MM.1S (cell line): ENCODE results near the gene EHBP1L1.

ENCODE experiments used
- DNase-seq: peaks from one replicate; pipeline ENCODE4 v3.0.0-alpha.2; 2015
- H2AFZ ChIP-seq: fragments of 300-600 bp; sonication (generic); 2 replicates; pipeline ENCODE4 v1.6.0; 2016; ENCODE audit warnings: antibody characterized with exemption, low read length
- H3F3A ChIP-seq: fragments of 300-600 bp; sonication (generic); 2 replicates; pipeline ENCODE4 v1.6.1; 2016; ENCODE audit warnings: mild to moderate bottlenecking, antibody characterized with exemption, low read length, moderate library complexity, mixed read lengths; ENCODE audit not compliant: insufficient read depth
- H3K27ac ChIP-seq: fragments of 300-600 bp; sonication (generic); 2 replicates; pipeline ENCODE4 v1.5.1; 2016; ENCODE audit warnings: mild to moderate bottlenecking, low read length
- H3K27me3 ChIP-seq: fragments of 300-600 bp; sonication (generic); replicated peaks from 2 replicates; pipeline ENCODE4 v1.6.0; 2016; ENCODE audit warnings: low read length; ENCODE audit not compliant: insufficient read depth
- H3K36me3 ChIP-seq: fragments of 300-600 bp; sonication (generic); replicated peaks from 2 replicates; pipeline ENCODE4 v1.6.1; 2016; ENCODE audit warnings: mild to moderate bottlenecking, low read length, mixed read lengths; ENCODE audit not compliant: insufficient read depth
- H3K4me1 ChIP-seq: fragments of 300-600 bp; sonication (generic); 2 replicates; pipeline ENCODE4 v1.6.1; 2016; ENCODE audit warnings: low read length, mixed read lengths
- H3K4me2 ChIP-seq: fragments of 300-600 bp; sonication (generic); 2 replicates; pipeline ENCODE4 v1.6.0; 2016; ENCODE audit warnings: low read depth, low read length
- H3K4me3 ChIP-seq: fragments of 300-600 bp; sonication (generic); 2 replicates; pipeline ENCODE4 v1.5.1; 2016; ENCODE audit warnings: low read length, mixed read lengths
- H3K79me2 ChIP-seq: fragments of 300-600 bp; sonication (generic); 2 replicates; pipeline ENCODE4 v1.6.1; 2016; ENCODE audit warnings: mixed run types, low read length, mixed read lengths
- H3K9ac ChIP-seq: fragments of 300-600 bp; sonication (generic); 2 replicates; pipeline ENCODE4 v1.6.1; 2016; ENCODE audit warnings: low read length, mixed read lengths
- H3K9me2 ChIP-seq: fragments of 300-600 bp; sonication (generic); replicated peaks from 2 replicates; pipeline ENCODE4 v1.6.1; 2016; ENCODE audit warnings: mild to moderate bottlenecking, low read length, mixed read lengths; ENCODE audit not compliant: insufficient read depth
- H3K9me3 ChIP-seq: fragments of 300-600 bp; sonication (generic); replicated peaks from 2 replicates; pipeline ENCODE4 v1.6.1; 2016; ENCODE audit warnings: mild to moderate bottlenecking, low read length, mixed read lengths; ENCODE audit not compliant: insufficient read depth
- H4K20me1 ChIP-seq: fragments of 300-600 bp; sonication (generic); 2 replicates; pipeline ENCODE4 v1.6.1; 2016; ENCODE audit warnings: mild to moderate bottlenecking, low read length, moderate library complexity, mixed read lengths; ENCODE audit not compliant: insufficient read depth
- EZH2 ChIP-seq: fragments of 300-600 bp; sonication (generic); optimal IDR thresholded peaks from 2 replicates; pipeline ENCODE3; 2017; ENCODE audit warnings: low read depth, mild to moderate bottlenecking, antibody characterized with exemption, low read length, mixed read lengths
- EZH2phosphoT487 ChIP-seq: fragments of 300-600 bp; sonication (generic); IDR thresholded peaks from 2 replicates; pipeline ENCODE4 v1.6.1; 2018; ENCODE audit warnings: antibody characterized with exemption, low read length
- TF ChIP-seq, protein P1 (sequence below): fragments of 300-600 bp; sonication (generic); IDR thresholded peaks from 2 replicates; pipeline ENCODE4 v1.5.1; 2016; ENCODE audit warnings: antibody characterized with exemption, low read length, mixed read lengths

EHBP1L1 gene

GRCh38 chr11:65574811-65575567 is 864 bp upstream of the EHBP1L1 start:
- H3K79me2 ChIP-seq = peaks cover 69% of the 10 kb centered on the region
- peaks cover 42% of the 10 kb centered on the region for H3F3A ChIP-seq
- H3K4me1 ChIP-seq = peaks cover 32% of the 10 kb centered on the region
- no peaks in the 10 kb centered on the region for H4K20me1 ChIP-seq
- H3K4me2 ChIP-seq = peak overlapping the region; percentile 78
- H3K4me3 ChIP-seq = peak overlapping the region; percentile 68
- H3K9me3 ChIP-seq = no peaks in the 10 kb centered on the region
- H3K9ac ChIP-seq = peak overlapping the region; percentile 75
- H3K36me3 ChIP-seq = no peaks in the 10 kb centered on the region
- H3K9me2 ChIP-seq = no peaks in the 10 kb centered on the region
- no peaks in the 10 kb centered on the region for H3K27me3 ChIP-seq
- TF ChIP-seq, protein P1, sequence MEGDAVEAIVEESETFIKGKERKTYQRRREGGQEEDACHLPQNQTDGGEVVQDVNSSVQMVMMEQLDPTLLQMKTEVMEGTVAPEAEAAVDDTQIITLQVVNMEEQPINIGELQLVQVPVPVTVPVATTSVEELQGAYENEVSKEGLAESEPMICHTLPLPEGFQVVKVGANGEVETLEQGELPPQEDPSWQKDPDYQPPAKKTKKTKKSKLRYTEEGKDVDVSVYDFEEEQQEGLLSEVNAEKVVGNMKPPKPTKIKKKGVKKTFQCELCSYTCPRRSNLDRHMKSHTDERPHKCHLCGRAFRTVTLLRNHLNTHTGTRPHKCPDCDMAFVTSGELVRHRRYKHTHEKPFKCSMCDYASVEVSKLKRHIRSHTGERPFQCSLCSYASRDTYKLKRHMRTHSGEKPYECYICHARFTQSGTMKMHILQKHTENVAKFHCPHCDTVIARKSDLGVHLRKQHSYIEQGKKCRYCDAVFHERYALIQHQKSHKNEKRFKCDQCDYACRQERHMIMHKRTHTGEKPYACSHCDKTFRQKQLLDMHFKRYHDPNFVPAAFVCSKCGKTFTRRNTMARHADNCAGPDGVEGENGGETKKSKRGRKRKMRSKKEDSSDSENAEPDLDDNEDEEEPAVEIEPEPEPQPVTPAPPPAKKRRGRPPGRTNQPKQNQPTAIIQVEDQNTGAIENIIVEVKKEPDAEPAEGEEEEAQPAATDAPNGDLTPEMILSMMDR = no peak
- TF ChIP-seq EZH2phosphoT487 (no peak), EZH2 (no peak)
- H2AFZ ChIP-seq = 0 out of 2 replicates have a peak overlapping the region, but pooled peaks have one; percentile 55
- DNase-seq = peak; percentile 68
- H3K27ac ChIP-seq = peak overlapping the region; percentile 83

GRCh38 chr11:65576232-65576866 is 496 bp downstream of the EHBP1L1 start:
- peak overlapping the region; percentile 91 for H3K4me3 ChIP-seq
- no peaks in the 10 kb centered on the region for H3K9me2 ChIP-seq
- H3F3A ChIP-seq = peaks cover 36% of the 10 kb centered on the region
- H3K79me2 ChIP-seq = peaks cover 69% of the 10 kb centered on the region
- H3K27ac ChIP-seq = peak overlapping the region; percentile 63
- H3K9ac ChIP-seq = peak overlapping the region; percentile 87
- peak; percentile 19 for DNase-seq
- H3K36me3 ChIP-seq = no peaks in the 10 kb centered on the region
- TF ChIP-seq EZH2phosphoT487 (no peak), EZH2 (no peak)
- TF ChIP-seq, protein P1 = no peak
- peaks cover 28% of the 10 kb centered on the region for H3K4me1 ChIP-seq
- no peak overlapping the region for H2AFZ ChIP-seq
- no peaks in the 10 kb centered on the region for H3K9me3 ChIP-seq
- H4K20me1 ChIP-seq = no peaks in the 10 kb centered on the region
- H3K27me3 ChIP-seq = no peaks in the 10 kb centered on the region
- peak overlapping the region; percentile 98 for H3K4me2 ChIP-seq

DNA sequence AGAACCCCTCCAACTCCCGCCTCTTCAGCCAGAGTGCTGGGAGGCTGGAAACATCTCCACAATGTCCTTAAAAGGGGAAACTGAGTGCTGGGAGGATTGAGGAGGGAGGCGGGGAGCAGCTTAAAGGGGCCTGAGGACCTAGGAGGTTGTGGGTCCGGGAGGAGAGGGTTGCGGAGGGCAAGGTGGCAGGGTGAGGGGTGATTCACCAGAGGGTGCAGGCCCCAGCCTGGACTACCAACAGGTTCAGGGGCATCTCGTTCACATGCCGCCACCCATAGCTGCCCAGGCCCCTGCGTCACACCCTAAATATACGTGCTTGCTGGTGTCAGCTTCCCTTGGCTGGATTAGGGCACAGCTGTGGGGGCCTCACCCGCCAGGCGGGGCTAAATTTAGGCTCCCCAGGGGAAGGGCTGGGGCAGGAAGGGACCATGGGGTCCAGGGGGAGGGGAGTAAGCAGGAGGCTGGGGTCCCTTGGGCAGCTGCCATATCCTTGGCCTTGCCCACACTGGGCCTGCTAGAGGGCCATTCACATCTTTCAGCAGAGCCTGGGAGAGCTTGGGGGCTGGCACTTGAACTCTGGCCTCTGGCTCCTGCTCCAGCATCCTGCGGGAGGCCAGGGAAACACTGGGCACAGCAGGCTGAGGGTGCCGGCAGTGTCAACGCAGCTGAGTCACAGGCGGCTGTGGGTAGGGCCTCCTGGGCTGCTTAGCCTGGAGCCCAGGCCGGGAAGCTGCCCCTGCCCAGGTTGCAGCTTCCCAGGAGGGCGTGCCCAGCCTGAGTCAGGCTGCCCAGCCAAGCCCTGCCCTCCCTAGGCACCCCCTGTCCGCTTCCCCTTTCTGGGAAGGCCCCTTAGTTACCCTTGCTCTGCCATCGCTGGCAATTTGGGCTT is 1.3 kb downstream of the EHBP1L1 start:
- Histone ChIP-seq H3K36me3 (no peaks in the 10 kb centered on the region), H3K4me2 (peak overlapping the region; percentile 98), H3F3A (peaks cover 28% of the 10 kb centered on the region), H3K9ac (peak overlapping the region; percentile 87), H4K20me1 (no peaks in the 10 kb centered on the region), H2AFZ (no peak overlapping the region), H3K27ac (peak overlapping the region; percentile 63), H3K79me2 (peaks cover 62% of the 10 kb centered on the region), H3K4me3 (peak overlapping the region; percentile 91), H3K9me2 (no peaks in the 10 kb centered on the region), H3K27me3 (no peaks in the 10 kb centered on the region), H3K9me3 (no peaks in the 10 kb centered on the region), H3K4me1 (peaks cover 20% of the 10 kb centered on the region)
- no peak for TF ChIP-seq EZH2phosphoT487
- no peak for TF ChIP-seq EZH2
- TF ChIP-seq, protein P1 = no peak
- DNase-seq = peak; percentile 30
